ENCODE data around the gene C12orf57.

The C12orf57 gene

GRCh38 chr12:6966351-6966750 is 22.5 kb downstream of the C12orf57 start:
- H3K9ac ChIP-seq (ENCODE audit: low read length), result peak overlapping the region; percentile 13
- peaks cover 21% of the 10 kb centered on the region for H3K36me3 ChIP-seq (ENCODE audit: control insufficient read depth, insufficient read depth, low read length)
- no peak overlapping the region for H3K4me3 ChIP-seq (ENCODE audit: low read length)
- H3K9me3 ChIP-seq (ENCODE audit: control insufficient read depth, low read length), result no peaks in the 10 kb centered on the region
- no peaks in the 10 kb centered on the region for H3K27me3 ChIP-seq (ENCODE audit: control insufficient read depth, insufficient read depth, low read length)
- H3K4me1 ChIP-seq (ENCODE audit: control insufficient read depth, insufficient read depth, low read length), result peaks cover 58% of the 10 kb centered on the region

- H3K4me3 ChIP-seq (ENCODE audit: low read length), result no peak overlapping the region
- peaks cover 48% of the 10 kb centered on the region for H3K4me1 ChIP-seq (ENCODE audit: control insufficient read depth, insufficient read depth, low read length)
- no peaks in the 10 kb centered on the region for H3K27me3 ChIP-seq (ENCODE audit: control insufficient read depth, insufficient read depth, low read length)
- H3K9ac ChIP-seq (ENCODE audit: low read length), result peak overlapping the region; percentile 75
- no peaks in the 10 kb centered on the region for H3K9me3 ChIP-seq (ENCODE audit: control insufficient read depth, low read length)
- H3K36me3 ChIP-seq (ENCODE audit: control insufficient read depth, insufficient read depth, low read length), result peaks cover 21% of the 10 kb centered on the region
Observed at GRCh38 chr12:6967651-6968100, 23.9 kb downstream of the C12orf57 start.

GRCh38 chr12:6968426-6968825 is 24.6 kb downstream of the C12orf57 start:
- Histone ChIP-seq H3K36me3 (ENCODE audit: control insufficient read depth, insufficient read depth, low read length) (peaks cover 21% of the 10 kb centered on the region), H3K27me3 (ENCODE audit: control insufficient read depth, insufficient read depth, low read length) (no peaks in the 10 kb centered on the region), H3K4me3 (ENCODE audit: low read length) (no peak overlapping the region), H3K4me1 (ENCODE audit: control insufficient read depth, insufficient read depth, low read length) (peaks cover 48% of the 10 kb centered on the region), H3K9ac (ENCODE audit: low read length) (peak overlapping the region; percentile 75), H3K9me3 (ENCODE audit: control insufficient read depth, low read length) (no peaks in the 10 kb centered on the region)

GRCh38 chr12:6970096-6970527 is 26.3 kb downstream of the C12orf57 start:
- peaks cover 39% of the 10 kb centered on the region for H3K4me1 ChIP-seq (ENCODE audit: control insufficient read depth, insufficient read depth, low read length)
- no peaks in the 10 kb centered on the region for H3K9me3 ChIP-seq (ENCODE audit: control insufficient read depth, low read length)
- peaks cover 18% of the 10 kb centered on the region for H3K36me3 ChIP-seq (ENCODE audit: control insufficient read depth, insufficient read depth, low read length)
- H3K27me3 ChIP-seq (ENCODE audit: control insufficient read depth, insufficient read depth, low read length), result no peaks in the 10 kb centered on the region
- peak overlapping the region; percentile 75 for H3K4me3 ChIP-seq (ENCODE audit: low read length)
- H3K9ac ChIP-seq (ENCODE audit: low read length), result peak overlapping the region; percentile 75

- Histone ChIP-seq H3K9me3 (ENCODE audit: control insufficient read depth, low read length) (no peaks in the 10 kb centered on the region), H3K36me3 (ENCODE audit: control insufficient read depth, insufficient read depth, low read length) (peaks cover 19% of the 10 kb centered on the region), H3K27me3 (ENCODE audit: control insufficient read depth, insufficient read depth, low read length) (no peaks in the 10 kb centered on the region), H3K4me1 (ENCODE audit: control insufficient read depth, insufficient read depth, low read length) (peaks cover 7% of the 10 kb centered on the region), H3K9ac (ENCODE audit: low read length) (no peak overlapping the region), H3K4me3 (ENCODE audit: low read length) (no peak overlapping the region)
Observed at GRCh38 chr12:6974180-6974579, 30.4 kb downstream of the C12orf57 start.

- no peak overlapping the region for H3K4me3 ChIP-seq (ENCODE audit: low read length)
- no peaks in the 10 kb centered on the region for H3K9me3 ChIP-seq (ENCODE audit: control insufficient read depth, low read length)
- H3K4me1 ChIP-seq (ENCODE audit: control insufficient read depth, insufficient read depth, low read length), result peaks cover 13% of the 10 kb centered on the region
- H3K9ac ChIP-seq (ENCODE audit: low read length), result no peak overlapping the region
- H3K27me3 ChIP-seq (ENCODE audit: control insufficient read depth, insufficient read depth, low read length), result no peaks in the 10 kb centered on the region
- H3K36me3 ChIP-seq (ENCODE audit: control insufficient read depth, insufficient read depth, low read length), result peaks cover 19% of the 10 kb centered on the region
Observed at GRCh38 chr12:6975297-6976032, 31.6 kb downstream of the C12orf57 start.

- no peak overlapping the region for H3K9ac ChIP-seq (ENCODE audit: low read length)
- H3K4me3 ChIP-seq (ENCODE audit: low read length), result no peak overlapping the region
- H3K27me3 ChIP-seq (ENCODE audit: control insufficient read depth, insufficient read depth, low read length), result no peaks in the 10 kb centered on the region
- no peaks in the 10 kb centered on the region for H3K9me3 ChIP-seq (ENCODE audit: control insufficient read depth, low read length)
- H3K4me1 ChIP-seq (ENCODE audit: control insufficient read depth, insufficient read depth, low read length), result peaks cover 35% of the 10 kb centered on the region
- peaks cover 19% of the 10 kb centered on the region for H3K36me3 ChIP-seq (ENCODE audit: control insufficient read depth, insufficient read depth, low read length)
Observed at GRCh38 chr12:6977653-6978052, 33.8 kb downstream of the C12orf57 start.

- no peak overlapping the region for H3K4me3 ChIP-seq (ENCODE audit: low read length)
- peaks cover 35% of the 10 kb centered on the region for H3K4me1 ChIP-seq (ENCODE audit: control insufficient read depth, insufficient read depth, low read length)
- H3K9ac ChIP-seq (ENCODE audit: low read length), result no peak overlapping the region
- H3K9me3 ChIP-seq (ENCODE audit: control insufficient read depth, low read length), result no peaks in the 10 kb centered on the region
- no peaks in the 10 kb centered on the region for H3K27me3 ChIP-seq (ENCODE audit: control insufficient read depth, insufficient read depth, low read length)
- peaks cover 19% of the 10 kb centered on the region for H3K36me3 ChIP-seq (ENCODE audit: control insufficient read depth, insufficient read depth, low read length)
Observed at GRCh38 chr12:6978188-6978587, 34.4 kb downstream of the C12orf57 start.

GRCh38 chr12:6978611-6979011 is 34.8 kb downstream of the C12orf57 start:
- no peak overlapping the region for H3K9ac ChIP-seq (ENCODE audit: low read length)
- H3K4me1 ChIP-seq (ENCODE audit: control insufficient read depth, insufficient read depth, low read length), result peaks cover 35% of the 10 kb centered on the region
- no peak overlapping the region for H3K4me3 ChIP-seq (ENCODE audit: low read length)
- no peaks in the 10 kb centered on the region for H3K9me3 ChIP-seq (ENCODE audit: control insufficient read depth, low read length)
- H3K36me3 ChIP-seq (ENCODE audit: control insufficient read depth, insufficient read depth, low read length), result peaks cover 19% of the 10 kb centered on the region
- no peaks in the 10 kb centered on the region for H3K27me3 ChIP-seq (ENCODE audit: control insufficient read depth, insufficient read depth, low read length)

GRCh38 chr12:6979021-6979420 is 35.2 kb downstream of the C12orf57 start:
- Histone ChIP-seq H3K36me3 (ENCODE audit: control insufficient read depth, insufficient read depth, low read length) (peaks cover 19% of the 10 kb centered on the region), H3K9me3 (ENCODE audit: control insufficient read depth, low read length) (no peaks in the 10 kb centered on the region), H3K9ac (ENCODE audit: low read length) (no peak overlapping the region), H3K4me1 (ENCODE audit: control insufficient read depth, insufficient read depth, low read length) (peaks cover 35% of the 10 kb centered on the region), H3K27me3 (ENCODE audit: control insufficient read depth, insufficient read depth, low read length) (no peaks in the 10 kb centered on the region), H3K4me3 (ENCODE audit: low read length) (no peak overlapping the region)

- Histone ChIP-seq H3K4me3 (ENCODE audit: low read length) (no peak overlapping the region), H3K9me3 (ENCODE audit: control insufficient read depth, low read length) (no peaks in the 10 kb centered on the region), H3K9ac (ENCODE audit: low read length) (no peak overlapping the region), H3K27me3 (ENCODE audit: control insufficient read depth, insufficient read depth, low read length) (no peaks in the 10 kb centered on the region), H3K4me1 (ENCODE audit: control insufficient read depth, insufficient read depth, low read length) (peaks cover 35% of the 10 kb centered on the region), H3K36me3 (ENCODE audit: control insufficient read depth, insufficient read depth, low read length) (peaks cover 19% of the 10 kb centered on the region)
Observed at GRCh38 chr12:6979453-6979852, 35.6 kb downstream of the C12orf57 start.

- Histone ChIP-seq H3K9me3 (ENCODE audit: control insufficient read depth, low read length) (no peaks in the 10 kb centered on the region), H3K4me1 (ENCODE audit: control insufficient read depth, insufficient read depth, low read length) (peaks cover 35% of the 10 kb centered on the region), H3K36me3 (ENCODE audit: control insufficient read depth, insufficient read depth, low read length) (peaks cover 19% of the 10 kb centered on the region), H3K27me3 (ENCODE audit: control insufficient read depth, insufficient read depth, low read length) (no peaks in the 10 kb centered on the region), H3K9ac (ENCODE audit: low read length) (no peak overlapping the region), H3K4me3 (ENCODE audit: low read length) (no peak overlapping the region)
Observed at GRCh38 chr12:6980075-6980474, 36.3 kb downstream of the C12orf57 start.

Data from mucosa of stomach (tissue), 1 donor.